GM19043 (cell line): ENCODE results near the gene COL11A1.
"Not testable (repeated sequence)": the region's sequence is repeated elsewhere in the genome, so short reads cannot be mapped to it uniquely, and the experiment has no call there.

Source experiments
- ATAC-seq: cut with Tn5 transposase; IDR thresholded peaks from one replicate; pipeline ENCODE4 v1.9.1; 2021; ENCODE audit warnings: low read depth; ENCODE audit not compliant: unreplicated experiment

COL11A1 gene

DNA sequence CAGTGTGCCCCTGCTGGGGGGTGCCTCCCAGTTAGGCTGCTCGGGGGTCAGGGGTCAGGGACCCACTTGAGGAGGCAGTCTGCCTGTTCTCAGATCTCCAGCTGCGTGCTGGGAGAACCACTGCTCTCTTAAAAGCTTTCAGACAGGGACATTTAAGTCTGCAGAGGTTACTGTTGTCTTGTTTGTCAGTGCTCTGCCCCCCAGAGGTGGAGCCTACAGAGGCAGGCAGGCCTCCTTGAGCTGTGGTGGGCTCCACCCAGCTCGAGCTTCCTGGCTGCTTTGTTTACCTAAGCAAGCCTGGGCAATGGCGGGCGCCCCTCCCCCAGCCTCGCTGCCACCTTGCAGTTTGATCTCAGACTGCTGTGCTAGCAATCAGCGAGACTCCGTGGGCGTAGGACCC, 175.0 kb downstream of the COL11A1 start:
- ATAC-seq = not testable (repeated sequence)

DNA sequence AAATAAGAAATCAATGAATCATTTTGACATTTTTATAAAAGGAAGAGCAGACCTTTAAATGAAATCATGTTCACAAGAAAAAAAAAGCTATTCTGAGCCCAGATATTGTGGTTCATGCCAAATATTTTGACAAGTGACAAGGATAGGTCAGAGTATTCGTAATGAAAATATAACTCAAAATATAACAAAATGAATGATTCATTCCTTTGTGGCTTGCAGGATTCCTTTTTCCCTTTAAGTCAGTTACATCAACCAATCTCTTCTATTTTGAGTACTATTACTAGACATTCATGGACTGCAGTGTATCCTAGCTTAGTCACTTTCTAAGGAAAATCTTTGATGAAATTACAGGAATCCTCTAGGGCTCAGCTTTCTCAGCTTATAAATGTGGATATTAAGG, 188.7 kb downstream of the COL11A1 start:
- no peak for ATAC-seq

DNA sequence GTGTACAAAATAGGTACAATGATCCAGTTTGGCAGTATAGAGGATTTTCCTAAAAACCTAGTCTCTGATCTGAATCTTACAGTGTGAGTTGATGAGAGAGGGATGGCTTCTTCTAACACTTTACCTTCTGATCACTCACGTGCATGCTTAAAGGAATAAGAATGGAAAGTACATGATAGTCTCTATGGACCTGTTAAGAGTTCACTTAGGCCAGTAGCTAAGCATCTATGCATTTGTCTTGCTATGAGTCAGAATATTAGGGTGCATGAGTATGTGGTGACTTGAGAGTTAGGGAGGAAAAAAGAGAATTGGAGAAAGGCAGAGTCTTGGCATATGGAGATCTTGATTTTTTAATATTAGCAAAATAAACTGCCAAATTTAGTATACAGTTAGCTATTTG, 206.3 kb downstream of the COL11A1 start:
- ATAC-seq = no peak

DNA sequence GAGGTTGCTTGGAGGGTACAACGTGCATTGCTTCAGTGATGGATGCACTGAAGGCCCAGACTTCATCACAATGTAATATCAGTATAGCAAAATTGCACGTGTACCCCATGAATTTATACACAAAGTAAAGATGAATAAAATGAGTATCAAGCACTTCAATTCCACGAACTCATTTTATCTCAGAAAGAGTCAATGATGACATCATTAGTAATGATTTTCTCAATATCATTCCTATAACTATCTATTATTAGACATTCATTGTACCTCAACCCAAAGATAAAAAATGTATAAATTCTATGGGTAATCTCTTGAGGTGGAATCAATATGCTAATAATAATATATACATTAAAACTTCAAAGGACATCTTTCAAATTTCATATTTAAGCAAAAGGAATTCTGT, 208.4 kb downstream of the COL11A1 start:
- no peak for ATAC-seq

DNA sequence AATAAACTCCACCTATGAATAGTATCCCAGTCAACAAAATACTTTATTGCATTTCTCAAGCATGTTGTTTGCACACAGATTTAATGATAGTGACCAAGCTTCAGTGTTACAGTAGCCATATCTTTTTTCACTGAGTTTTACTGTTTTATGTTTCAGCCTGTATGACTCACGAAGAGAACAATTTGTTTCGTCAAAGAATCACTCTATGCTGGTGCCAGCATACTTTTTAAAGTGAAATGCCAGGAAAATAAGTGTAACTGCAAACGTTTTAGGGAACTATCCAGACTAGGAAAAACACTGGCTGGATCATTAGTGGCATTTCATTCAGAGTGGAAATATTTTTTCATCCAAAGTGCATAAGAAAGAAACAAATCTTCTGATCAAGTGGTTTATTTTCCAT, 210.8 kb downstream of the COL11A1 start:
- no peak for ATAC-seq

DNA sequence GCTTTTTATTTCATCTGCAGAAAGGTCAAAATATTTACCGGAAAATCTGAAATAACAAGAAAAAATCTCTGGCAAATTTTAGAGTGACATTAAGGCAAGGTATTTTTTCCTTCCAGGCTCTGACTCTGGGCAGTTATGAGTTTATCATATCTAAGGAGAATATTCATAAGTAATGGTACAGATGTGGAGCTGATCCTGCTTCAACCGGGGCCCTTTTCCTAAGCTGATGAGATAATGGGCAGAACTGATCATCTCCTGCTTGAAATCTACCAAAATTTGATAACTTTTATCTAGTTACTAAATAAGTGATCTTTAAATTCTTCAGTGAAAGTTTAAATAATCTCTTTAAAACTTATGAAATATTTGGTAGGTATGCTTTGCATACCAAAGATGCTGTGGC, 211.6 kb downstream of the COL11A1 start:
- no peak for ATAC-seq

DNA sequence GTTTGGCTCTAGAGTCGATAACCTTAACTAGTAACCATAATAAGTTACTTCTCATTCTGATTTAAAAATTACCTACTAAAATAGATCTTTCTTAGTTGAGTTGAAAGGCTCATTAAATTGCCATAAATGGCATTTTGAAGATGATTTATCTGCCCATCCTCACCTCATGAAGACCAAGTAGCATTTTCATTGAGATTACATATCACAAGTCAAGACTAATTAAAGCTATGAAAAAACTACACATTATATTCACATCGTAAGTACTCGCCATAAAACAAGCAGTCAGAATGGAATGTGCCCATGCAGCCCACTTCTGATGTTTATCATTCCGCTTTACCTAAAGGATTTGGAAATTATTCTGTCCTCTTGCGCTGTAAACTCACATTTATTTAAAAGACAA, 212.0 kb downstream of the COL11A1 start:
- ATAC-seq = no peak

DNA sequence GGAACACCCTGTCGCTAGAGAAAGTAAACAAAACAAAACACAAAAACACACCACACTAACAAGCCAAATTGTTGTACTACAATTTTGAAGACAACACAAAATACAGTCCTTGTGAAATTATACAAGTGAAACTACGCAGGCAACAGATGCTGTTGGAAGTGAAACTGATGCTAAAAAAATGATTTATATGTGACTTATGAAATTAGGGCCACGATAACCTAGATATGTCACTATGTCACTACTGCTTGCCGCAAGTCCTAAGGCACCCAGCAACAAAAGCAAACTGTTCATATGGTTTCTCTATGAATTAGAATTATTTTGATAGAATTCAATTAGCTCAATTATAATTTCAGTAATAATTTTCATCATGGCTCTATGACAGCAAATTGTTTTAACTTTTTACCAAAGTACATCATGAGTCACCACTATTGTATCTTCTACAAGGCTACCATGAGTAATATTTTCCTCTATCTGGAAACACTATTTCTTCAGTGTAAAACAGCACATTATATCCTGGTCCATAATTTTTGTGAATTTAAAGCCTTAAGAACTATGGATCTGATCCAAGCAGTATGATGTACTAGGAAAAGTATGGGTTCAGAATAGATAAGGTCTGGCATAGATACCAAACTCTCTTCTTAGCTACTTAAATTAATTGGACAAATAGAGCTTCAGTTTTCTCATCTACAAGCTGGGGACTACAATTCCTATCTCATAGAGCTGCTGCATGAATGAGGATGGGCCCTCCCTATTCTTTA, 216.3 kb downstream of the COL11A1 start:
- no peak for ATAC-seq

DNA sequence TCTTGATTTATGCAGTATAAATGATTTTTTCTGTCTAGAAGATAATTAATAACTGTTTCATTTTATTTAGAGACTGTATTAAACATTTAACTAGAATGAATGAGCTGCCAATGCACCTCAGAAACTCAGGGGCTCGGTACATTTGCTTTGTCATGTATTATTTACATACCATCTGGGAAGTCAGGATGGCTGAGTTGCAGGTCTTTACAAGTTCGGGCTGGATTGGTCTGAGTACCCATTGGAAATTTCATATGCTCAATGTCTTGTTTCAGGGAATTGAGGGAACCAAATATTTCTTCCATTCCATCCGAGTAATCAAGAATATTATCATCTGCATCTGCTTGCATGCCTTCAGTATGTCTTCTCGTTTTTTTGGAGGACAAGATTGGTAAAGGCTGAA, 221.7 kb downstream of the COL11A1 start:
- ATAC-seq = no peak

DNA sequence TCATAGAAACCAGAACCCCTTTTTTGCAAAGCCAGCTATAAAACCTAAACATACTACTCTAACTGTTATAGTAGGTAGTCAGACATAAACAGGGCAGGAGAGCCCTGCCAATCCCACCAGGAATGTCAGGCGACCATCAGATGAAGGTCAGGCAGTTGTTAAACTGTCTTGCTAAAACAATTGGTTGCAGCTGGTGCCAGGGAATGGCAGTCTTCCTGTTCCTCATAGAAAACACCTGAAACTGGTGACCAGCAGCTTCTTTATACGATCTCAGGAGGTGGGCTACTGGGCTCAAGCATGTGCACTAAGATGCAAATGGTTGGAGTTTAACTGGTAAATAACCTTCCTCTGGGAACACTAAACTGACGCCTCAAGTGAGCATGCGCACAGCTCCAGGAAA, 224.1 kb downstream of the COL11A1 start:
- ATAC-seq = no peak

DNA sequence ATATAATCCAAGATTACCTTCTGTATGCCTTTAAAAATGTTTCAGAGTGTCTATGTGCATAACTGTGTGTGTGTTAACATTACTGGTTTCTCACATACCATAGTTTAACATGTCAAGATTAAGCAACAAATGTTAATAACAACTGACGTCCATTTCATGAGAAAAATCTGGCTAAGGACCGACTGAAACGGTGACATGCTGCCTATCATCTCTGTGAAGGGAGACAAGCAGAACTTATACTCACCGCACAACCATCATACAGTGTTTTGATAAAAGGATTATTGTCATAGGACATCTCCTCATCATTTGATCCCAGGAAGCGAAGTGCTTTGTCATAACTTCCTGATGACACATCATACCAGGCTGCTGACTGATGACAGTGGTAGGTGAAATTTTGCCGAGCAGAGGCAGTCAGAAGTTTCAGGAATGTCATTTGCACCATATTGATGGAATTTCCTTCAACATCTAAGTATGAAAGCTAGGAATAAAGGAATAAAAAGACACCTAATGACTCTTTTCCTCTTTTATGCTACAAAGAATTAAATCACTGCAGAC, 228.8 kb downstream of the COL11A1 start:
- ATAC-seq = no peak

DNA sequence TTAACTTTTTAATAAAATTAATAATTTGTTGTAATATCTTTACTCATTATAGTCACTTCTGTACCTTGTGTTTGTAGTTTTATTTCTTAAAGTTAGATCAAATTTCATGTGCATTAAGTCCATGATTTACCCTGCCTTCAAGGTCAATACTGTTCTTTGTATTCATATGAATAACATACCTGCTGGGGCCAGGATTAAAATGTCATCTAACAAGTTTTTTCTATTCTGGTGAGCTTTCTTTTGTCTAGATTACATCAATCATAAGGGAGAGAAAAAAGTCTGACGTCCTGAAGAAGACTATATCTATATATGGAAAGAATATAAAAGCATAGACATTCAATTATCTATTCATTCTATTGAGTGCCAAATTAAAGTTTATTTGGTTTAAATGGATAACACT, 232.6 kb downstream of the COL11A1 start:
- no peak for ATAC-seq

DNA sequence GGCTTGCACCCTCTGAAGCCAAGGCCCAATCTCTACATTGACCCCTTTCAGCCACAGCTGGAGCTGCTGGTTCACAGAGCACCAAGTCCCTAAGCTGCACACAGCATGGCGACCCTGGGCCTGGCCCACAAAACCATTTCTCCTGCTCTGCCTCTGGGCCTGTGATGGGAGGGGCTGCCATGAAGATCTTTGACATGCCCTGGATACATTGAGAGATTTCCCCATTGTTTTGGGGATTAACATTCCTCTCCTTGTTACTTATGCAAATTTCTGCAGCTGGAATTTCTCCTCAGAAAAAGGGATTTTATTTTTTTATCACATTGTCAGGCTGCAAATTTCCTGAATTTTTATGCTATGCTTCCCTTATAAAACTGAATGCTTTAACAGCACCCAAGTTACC, 235.8 kb downstream of the COL11A1 start:
- ATAC-seq = no peak

DNA sequence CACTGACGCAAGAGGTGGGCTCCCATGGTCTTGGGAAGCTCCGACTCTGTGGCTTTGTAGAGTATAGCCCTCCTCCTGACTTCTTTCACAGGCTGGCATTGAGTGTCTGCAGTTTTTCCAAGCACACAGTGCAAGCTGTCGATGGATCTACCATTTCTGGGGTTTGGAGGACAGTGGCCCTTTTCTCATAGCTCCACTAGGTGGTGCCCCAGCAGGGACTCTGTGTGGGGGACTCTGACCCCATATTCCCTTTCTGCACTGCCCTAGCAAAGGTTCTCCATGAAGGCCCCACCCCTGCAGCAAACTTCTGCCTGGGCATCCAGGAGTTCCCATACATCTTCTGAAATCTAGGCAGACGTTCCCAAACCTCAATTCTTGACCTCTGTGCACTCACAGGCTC, 236.2 kb downstream of the COL11A1 start:
- no peak for ATAC-seq

DNA sequence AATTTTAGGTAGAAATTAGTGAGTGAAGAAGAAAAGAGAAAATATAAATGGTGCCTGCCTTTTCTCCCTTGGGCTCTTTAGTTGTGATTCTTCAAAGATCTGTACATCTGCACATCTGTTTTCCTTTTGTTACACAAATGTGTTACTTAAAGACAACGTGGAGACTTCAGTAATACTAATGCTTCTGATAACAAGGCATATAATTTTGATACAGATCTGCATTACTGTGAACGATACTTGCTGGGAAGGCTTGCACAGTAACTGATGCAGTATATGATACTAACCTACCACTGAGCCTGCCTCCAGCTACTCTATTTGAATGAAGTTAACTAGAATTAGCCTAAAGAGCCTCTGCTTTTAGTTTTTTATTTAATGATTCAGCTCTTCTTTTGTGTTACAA, 244.6 kb downstream of the COL11A1 start:
- no peak for ATAC-seq

DNA sequence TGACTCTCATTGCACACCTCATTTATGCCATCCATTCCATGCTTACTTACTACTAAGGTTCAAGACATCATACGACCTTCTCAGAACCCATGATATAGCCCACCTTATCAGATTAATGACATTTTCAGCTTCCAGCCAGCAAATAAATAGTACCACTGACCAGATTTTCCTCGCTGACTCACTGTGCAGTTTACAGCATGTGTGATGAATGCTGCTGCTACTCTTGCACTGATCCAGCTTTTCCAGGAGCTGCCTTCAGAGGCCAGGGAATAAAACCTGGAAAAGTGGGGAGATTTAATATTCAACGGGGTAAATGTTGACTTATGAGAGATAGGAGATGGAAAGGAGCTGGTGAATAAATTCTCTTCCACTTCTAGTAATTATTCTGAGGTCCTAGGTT, 247.1 kb downstream of the COL11A1 start:
- ATAC-seq = no peak

DNA sequence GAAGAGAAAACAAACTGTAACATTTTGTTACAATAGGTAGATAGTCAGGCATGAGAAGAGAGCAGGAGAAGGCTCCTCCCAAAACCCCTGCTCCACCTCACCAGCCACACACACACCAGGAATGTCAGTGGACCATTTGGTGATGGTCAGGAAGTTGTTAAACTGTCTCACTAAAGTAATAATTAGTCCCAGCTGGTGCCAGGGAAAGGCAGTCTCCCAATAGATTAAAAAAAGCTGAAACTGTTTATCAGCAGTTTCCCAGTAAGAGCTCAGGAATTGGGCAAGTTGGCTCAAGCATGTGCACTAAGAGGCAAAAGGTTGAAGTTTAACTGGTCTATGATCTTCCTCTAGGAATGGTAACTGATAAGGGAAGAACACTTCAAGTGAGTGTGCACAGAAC, 249.6 kb downstream of the COL11A1 start:
- ATAC-seq = no peak

DNA sequence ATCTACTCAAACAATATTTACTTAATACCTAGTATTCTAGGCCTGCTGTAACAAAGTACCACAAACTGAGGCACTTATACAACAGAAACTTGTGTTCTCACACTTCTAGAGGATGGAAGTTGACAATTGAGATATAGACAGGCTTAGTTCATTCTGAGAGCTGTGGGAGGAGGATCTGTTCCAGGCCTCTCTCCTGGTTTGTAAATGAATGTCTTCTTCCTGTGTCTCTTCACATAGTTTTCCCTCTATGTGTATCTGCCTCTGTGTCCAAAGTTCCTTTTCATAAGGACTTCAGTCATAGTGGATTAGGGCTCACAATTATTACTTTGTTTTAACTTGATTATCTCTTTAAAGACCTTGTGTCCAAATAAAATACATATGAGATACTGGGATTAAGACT, 251.1 kb downstream of the COL11A1 start:
- ATAC-seq = no peak

DNA sequence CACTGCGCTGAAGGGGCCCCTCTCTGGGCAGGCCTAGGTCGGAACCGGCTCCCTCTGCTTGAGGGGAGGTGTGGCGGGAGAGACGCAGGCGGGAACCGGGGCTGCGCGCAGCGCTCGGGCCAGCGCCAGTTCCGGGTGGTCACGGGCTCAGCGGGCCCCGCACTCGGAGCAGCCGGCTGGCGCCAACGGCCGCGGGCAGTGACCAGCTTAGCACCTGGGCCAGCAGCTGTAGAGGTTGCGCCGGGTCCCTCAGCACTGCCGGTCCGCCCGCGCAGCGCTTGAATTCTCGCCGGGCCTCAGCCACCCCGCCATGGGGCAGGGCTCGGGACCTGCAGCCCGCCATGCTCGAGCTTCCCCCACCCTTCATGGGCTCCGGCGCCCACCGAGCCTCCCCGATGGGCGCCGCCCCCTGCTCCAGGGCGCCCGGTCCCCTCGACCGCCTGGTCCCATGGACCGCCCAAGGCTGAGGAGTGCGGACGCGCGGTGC, 254.6 kb downstream of the COL11A1 start:
- ATAC-seq = no peak

DNA sequence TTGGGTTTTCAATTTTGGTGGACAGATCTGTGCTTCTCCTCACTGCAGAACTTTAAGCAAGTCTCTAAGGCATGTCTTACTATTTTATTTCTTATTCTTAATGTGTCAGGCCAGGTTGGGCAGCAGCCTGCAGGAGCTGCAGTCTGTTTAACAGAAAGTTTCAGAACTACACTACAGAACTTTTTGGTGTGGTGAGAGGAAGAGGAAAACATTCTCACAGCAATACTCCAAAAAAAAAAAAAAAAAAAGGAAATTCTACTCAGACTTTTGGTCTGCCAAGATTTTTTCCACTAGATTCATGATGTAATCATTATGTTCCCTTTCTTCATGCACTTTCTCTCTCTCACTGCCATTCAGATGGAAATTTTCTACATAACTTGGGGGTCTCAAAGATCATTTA, 255.2 kb downstream of the COL11A1 start:
- ATAC-seq = no peak

DNA sequence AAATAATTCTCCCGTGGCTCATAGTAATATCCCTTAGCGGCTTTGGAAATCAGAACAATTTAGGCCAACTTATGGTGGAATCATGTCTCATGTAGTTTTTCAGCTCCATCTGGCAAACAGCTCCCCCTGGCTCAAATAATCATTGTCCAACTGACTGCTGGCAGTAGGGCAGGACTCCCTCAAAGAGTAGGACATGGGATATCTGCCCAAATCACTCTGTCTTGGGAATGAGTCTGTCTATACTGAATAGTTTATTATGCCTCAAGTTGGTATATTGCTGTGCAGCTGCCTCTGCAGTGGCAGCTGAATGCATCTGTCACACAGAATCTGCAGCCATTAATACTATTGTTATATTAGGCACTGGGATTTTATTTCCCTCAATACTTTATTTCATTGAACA, 255.7 kb downstream of the COL11A1 start:
- no peak for ATAC-seq

DNA sequence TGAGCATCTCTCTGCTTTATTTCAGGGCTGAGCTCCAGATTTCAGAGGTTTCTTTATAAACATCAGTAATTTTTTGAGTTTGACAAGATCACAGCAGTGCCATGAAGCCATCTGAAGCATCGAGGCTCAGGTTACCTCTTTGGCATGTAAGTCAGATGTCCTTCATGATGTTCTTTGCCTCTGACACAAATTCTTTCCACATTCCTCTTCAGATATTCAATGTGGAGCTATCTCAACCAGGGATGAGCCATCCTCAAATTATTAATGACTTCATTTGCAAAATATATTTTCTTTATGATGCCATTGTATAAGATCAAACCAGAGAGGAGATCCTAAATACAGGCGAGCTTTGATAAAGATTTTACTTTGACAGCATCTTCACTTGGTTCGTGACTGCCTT, 256.7 kb downstream of the COL11A1 start:
- ATAC-seq = no peak

DNA sequence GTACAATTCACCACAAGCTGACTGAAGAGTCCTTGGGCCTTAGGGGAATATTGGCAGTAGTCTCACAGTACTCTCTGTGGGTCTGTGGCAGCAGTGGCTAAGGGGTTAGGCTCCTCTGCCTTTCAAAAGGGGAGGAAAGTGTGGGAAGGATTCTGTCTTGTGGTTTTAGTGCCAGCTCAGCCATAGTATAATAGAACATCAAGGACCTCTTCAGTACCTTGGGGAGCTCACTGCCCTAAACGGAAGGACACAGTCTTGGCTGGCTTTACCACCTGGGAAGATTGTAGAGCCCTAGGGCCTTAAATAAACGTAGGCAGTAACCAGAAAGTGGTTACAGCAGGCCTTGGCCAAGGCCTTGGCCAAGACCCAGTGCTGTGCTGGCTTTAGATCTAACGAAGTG, 265.7 kb downstream of the COL11A1 start:
- ATAC-seq = no peak
